PC-3 (cell line): ENCODE results near the gene ANKRD9.

Experiments
- EZH2 ChIP-seq: fragments of 300-600 bp; sonication (generic); IDR thresholded peaks from one replicate; pipeline ENCODE4 v1.6.1; 2017; ENCODE audit warnings: antibody characterized with exemption, mild to moderate bottlenecking, low read length; ENCODE audit not compliant: unreplicated experiment
- TF ChIP-seq, protein P1 (sequence below): fragments of 300-600 bp; sonication (generic); conservative IDR thresholded peaks from 2 replicates; pipeline ENCODE4 v1.5.1; 2017; ENCODE audit warnings: antibody characterized with exemption, low read depth, mild to moderate bottlenecking, low read length

DNA sequence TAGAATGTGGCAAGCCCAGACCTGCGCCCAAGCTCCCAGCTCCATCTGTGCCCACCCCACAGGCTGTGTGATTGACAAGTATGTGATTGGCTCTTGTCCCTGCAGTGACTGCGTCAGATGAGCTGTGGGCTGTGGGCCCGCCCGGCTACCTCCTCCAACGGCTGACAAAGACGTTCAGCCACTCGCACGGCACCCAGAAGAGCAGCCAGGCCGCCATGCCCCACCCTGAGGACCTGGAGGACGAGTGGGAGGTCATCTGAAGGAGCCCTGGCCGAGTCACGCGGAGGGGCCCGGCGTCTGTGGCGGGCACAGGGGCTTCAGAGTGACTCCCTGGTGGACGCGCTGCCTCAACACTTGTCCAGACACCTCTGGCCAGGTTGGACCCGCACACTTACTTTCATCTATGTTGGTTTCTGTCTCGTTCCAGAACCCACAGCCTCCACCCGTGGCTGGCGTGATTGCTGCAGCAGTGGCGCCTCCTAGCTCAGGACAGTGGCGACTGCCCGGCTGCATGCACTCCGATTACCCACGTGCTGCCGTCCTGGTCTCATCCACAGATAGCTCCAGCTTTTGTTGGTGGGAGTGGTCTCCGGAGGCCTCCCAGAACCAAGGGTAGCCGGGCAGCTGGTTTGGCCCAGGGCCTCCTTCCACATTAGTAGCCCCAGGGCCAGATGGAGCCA, 11.4 kb downstream of the ANKRD9 start:
- no peak for TF ChIP-seq EZH2
- TF ChIP-seq, protein P1, sequence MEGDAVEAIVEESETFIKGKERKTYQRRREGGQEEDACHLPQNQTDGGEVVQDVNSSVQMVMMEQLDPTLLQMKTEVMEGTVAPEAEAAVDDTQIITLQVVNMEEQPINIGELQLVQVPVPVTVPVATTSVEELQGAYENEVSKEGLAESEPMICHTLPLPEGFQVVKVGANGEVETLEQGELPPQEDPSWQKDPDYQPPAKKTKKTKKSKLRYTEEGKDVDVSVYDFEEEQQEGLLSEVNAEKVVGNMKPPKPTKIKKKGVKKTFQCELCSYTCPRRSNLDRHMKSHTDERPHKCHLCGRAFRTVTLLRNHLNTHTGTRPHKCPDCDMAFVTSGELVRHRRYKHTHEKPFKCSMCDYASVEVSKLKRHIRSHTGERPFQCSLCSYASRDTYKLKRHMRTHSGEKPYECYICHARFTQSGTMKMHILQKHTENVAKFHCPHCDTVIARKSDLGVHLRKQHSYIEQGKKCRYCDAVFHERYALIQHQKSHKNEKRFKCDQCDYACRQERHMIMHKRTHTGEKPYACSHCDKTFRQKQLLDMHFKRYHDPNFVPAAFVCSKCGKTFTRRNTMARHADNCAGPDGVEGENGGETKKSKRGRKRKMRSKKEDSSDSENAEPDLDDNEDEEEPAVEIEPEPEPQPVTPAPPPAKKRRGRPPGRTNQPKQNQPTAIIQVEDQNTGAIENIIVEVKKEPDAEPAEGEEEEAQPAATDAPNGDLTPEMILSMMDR: peak; percentile 61
